Endothelial cell of umbilical vein (primary cell): Measurements from ENCODE around the gene WDR45.

Experiments
- CTCF ChIP-seq, 2 donors: IDR thresholded peaks; 1 replicate in 1 of 2; 2 replicates in 1 of 2; pipeline ENCODE4 v1.5.1; 2011; ENCODE audit warnings: low read length in 2 of 2, mild to moderate bottlenecking in 2 of 2, moderate library complexity in 2 of 2, control low read depth in 1 of 2, inconsistent platforms in 1 of 2, low read depth in 1 of 2; ENCODE audit not compliant: insufficient read depth in 1 of 2; ENCODE audit errors: extremely low read depth in 1 of 2
- GATA2 ChIP-seq: IDR thresholded peaks from 2 replicates; pipeline ENCODE4 v1.7.0; 2011; ENCODE audit warnings: low read depth, mild to moderate bottlenecking, moderate library complexity, mixed read lengths, low read length; ENCODE audit not compliant: insufficient read length, insufficient read depth
- POLR2A ChIP-seq: IDR thresholded peaks from 2 replicates; pipeline ENCODE4 v1.6.1; 2012; ENCODE audit warnings: low read depth, mild to moderate bottlenecking, control low read depth, low read length

GRCh38 chrX:49059681-49060085 is 20.0 kb downstream of the WDR45 start:
- TF ChIP-seq CTCF (IDR thresholded peaks at IDR 0.05; ENCODE audit: extremely low read depth in 1 of 2, insufficient read depth in 1 of 2, low read depth in 1 of 2, low read length in 2 of 2) (no peak), POLR2A (no peak), GATA2 (no peak)
